ENCODE measurements around the gene PRLR. TPM values are rescaled to one million over a fixed set of nuclear protein-coding genes. Genes with fewer than 3 reads are reported as not detected.

PRLR gene
- total RNA-seq, 1 donor from 2014 or later = 1.6 TPM

DNA sequence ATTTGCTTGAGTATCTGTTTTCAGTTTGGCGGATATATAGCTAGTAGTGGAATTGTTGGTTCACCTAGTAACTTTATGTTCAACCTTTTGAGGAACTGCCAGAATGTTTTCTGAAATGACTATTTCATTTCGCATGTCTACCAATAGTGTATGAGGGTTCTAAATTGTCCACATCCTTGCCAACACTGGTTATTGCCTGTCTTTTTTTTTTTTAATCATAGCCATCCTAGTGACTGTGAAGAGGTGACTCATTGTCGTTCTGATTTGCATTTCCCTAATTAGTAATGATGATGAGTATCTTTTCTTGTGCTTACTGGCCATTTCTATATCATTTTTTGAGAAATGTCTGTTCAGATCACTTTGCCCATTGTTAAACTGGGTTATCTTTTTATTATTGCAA lies 52.5 kb downstream of the PRLR start:
- TF ChIP-seq, protein P1, sequence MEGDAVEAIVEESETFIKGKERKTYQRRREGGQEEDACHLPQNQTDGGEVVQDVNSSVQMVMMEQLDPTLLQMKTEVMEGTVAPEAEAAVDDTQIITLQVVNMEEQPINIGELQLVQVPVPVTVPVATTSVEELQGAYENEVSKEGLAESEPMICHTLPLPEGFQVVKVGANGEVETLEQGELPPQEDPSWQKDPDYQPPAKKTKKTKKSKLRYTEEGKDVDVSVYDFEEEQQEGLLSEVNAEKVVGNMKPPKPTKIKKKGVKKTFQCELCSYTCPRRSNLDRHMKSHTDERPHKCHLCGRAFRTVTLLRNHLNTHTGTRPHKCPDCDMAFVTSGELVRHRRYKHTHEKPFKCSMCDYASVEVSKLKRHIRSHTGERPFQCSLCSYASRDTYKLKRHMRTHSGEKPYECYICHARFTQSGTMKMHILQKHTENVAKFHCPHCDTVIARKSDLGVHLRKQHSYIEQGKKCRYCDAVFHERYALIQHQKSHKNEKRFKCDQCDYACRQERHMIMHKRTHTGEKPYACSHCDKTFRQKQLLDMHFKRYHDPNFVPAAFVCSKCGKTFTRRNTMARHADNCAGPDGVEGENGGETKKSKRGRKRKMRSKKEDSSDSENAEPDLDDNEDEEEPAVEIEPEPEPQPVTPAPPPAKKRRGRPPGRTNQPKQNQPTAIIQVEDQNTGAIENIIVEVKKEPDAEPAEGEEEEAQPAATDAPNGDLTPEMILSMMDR (IDR thresholded peaks at IDR 0.05) = no peak
- no peaks in the 10 kb centered on the region for H3K27me3 ChIP-seq
- DNase-seq (no peak), ATAC-seq (no peak)
- H3K4me3 ChIP-seq = no peak overlapping the region
- intact Hi-C loops (cut with DNase I) = no loop called here
- no peaks in the 10 kb centered on the region for H3K4me1 ChIP-seq
- no peaks in the 10 kb centered on the region for H3K9me3 ChIP-seq
- H3K36me3 ChIP-seq = no peaks in the 10 kb centered on the region
- no peak overlapping the region for H3K27ac ChIP-seq

DNA sequence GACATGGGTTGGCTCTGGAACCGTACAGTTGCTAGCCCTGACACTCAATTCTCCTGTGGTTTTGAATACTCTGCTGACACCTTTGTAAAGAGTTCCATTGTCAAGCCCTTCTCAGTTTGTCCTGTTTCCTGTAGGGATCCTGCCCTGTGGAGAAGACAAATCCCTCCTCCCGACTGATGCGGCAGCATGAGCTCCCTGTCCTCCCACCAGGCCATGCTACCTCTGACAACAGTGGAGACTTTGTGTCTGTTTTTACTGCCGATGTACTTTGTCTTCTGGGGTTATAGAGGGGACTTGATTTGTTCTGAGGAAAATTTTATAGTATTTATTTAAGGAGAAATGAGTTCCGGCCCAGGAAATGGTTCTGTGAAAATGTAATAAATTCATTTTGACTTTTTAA lies 57.8 kb downstream of the PRLR start:
- ATAC-seq = no peak
- no peaks in the 10 kb centered on the region for H3K27me3 ChIP-seq

DNA sequence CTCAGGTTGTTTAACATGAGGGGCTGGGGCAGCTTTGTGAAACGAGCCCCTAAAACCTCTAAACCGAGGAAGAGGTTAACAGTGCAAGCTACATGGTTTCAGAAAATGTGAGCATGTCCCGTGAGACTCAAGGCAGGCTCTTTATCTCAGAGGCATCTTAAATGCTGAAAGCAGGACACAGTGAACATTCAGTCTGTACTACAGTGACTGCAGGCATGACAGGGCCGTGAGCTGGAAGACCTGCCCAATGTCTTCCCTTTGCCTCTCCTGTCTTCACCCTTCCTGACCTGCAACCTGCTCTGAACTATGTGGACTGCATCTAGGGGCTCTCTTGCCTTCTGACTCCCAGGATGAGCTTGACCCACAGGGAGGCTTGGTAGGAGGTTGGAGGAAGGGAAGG lies 58.3 kb downstream of the PRLR start:
- H3K27me3 ChIP-seq = no peaks in the 10 kb centered on the region
- TF ChIP-seq, protein P1 (IDR thresholded peaks at IDR 0.05) = no peak
- DNase-seq = no peak
- H3K27ac ChIP-seq = no peak overlapping the region
- intact Hi-C loops (cut with DNase I) = no loop called here
- peaks cover 6% of the 10 kb centered on the region for H3K9me3 ChIP-seq
- no peaks in the 10 kb centered on the region for H3K36me3 ChIP-seq
- ATAC-seq = peak; percentile 19
- no peaks in the 10 kb centered on the region for H3K4me1 ChIP-seq
- no peak overlapping the region for H3K4me3 ChIP-seq

More for the DNA sequence above, 57.8 kb downstream of the PRLR start:
- Histone ChIP-seq H3K27ac (no peak overlapping the region), H3K4me3 (no peak overlapping the region), H3K36me3 (no peaks in the 10 kb centered on the region), H3K9me3 (peaks cover 6% of the 10 kb centered on the region), H3K4me1 (no peaks in the 10 kb centered on the region)
- no peak for DNase-seq
- intact Hi-C loops (cut with DNase I) = no loop called here
- TF ChIP-seq, protein P1 (IDR thresholded peaks at IDR 0.05) = no peak

DNA sequence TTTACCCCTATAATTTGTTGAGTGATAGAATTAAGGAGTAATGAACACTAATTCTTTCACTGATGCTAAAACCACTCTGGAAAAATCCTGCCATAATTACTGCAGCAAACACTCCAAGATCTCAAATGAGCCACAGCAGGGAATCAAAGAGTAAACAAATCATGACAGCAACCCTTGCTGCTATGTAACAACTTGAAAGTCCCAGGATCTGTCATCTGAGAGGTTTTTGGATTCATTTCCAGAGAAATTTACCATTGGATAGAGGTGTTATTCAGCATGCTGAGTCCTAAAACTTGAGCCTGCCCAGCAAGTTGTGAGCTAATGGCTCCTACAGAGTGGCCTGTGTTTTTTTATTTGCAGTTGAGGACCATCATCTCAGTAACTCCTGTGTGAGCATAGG lies 59.2 kb downstream of the PRLR start:
- Histone ChIP-seq H3K9me3 (peaks cover 6% of the 10 kb centered on the region), H3K36me3 (no peaks in the 10 kb centered on the region), H3K4me1 (no peaks in the 10 kb centered on the region), H3K4me3 (no peak overlapping the region), H3K27ac (no peak overlapping the region), H3K27me3 (no peaks in the 10 kb centered on the region)
- intact Hi-C loops (cut with DNase I) = no loop called here
- DNase-seq (no peak), ATAC-seq (no peak)
- TF ChIP-seq, protein P1 (IDR thresholded peaks at IDR 0.05) = no peak

DNA sequence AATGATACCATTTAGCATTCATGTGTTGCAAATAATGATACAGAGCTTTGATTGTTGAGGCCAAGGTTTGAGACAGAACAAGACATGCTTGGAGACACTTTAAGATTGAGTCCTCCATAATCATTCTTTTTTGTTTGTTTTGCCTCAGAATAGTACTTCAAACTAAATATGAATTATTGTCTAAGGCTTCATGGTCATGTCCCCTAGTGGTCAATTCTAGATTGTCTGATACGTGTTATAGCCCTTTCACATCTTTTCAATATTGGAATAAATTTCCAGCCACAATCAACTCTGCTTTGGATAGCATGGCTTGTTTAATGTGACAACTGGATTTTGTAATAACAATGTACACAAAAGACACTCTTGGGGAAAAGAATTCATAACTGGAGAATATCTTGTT lies 64.2 kb downstream of the PRLR start:
- TF ChIP-seq, protein P1 (IDR thresholded peaks at IDR 0.05) = no peak
- Histone ChIP-seq H3K4me1 (no peaks in the 10 kb centered on the region), H3K27ac (no peak overlapping the region), H3K4me3 (no peak overlapping the region), H3K36me3 (no peaks in the 10 kb centered on the region), H3K27me3 (no peaks in the 10 kb centered on the region), H3K9me3 (peaks cover 6% of the 10 kb centered on the region)
- no peak for DNase-seq
- intact Hi-C loops (cut with DNase I) = no loop called here
- no peak for ATAC-seq

DNA sequence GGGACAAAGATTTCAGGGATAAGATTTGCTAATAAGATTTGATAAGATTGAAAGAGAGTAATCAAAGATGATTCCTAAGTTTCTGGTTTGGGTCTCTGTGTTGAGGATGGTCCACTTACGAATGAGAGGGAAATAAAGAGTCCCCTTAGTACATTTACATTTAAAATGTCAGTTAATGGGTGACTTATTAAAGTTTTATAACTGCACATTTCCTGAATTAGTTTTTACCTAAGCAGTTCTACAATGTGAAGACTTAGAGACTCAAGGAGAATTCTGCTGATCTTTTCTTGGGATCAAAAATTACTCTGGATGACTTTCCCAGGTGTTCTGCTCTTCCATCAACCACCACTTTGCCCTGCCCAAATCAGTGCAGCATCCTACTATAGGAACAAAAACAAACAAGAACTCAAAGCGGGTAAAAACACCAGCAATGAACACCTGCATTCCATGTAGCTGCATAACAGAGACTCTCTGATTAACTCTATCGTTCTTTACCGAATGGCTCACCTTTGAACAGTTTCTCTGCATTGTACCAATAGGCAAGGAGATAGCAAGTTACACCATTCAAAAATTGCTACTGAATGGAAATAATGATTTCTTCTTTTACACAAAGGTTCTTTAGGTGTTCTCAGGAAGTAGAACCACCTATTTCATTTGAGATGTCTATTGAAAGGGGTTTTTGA lies 65.3 kb downstream of the PRLR start:
- Histone ChIP-seq H3K4me3 (no peak overlapping the region), H3K27me3 (no peaks in the 10 kb centered on the region), H3K9me3 (peaks cover 6% of the 10 kb centered on the region), H3K4me1 (no peaks in the 10 kb centered on the region), H3K27ac (no peak overlapping the region), H3K36me3 (no peaks in the 10 kb centered on the region)
- intact Hi-C loops (cut with DNase I) = no loop called here
- ATAC-seq (no peak), DNase-seq (no peak)
- TF ChIP-seq, protein P1 (IDR thresholded peaks at IDR 0.05) = no peak
